SK-N-SH treated with all-trans-retinoic acid at 6 μM for 48 hours (cell line): ENCODE measurements around the gene XRCC1.

Experiments used
- TSHZ2 ChIP-seq: fragments of 250-450 bp; sonication (Bioruptor Pico); IDR thresholded peaks from 2 replicates; pipeline ENCODE4 v1.5.0; 2020; ENCODE audit warnings: mild to moderate bottlenecking, moderate library complexity
- ZFP30 ChIP-seq: fragments of 450-650 bp; formaldehyde crosslinking; IDR thresholded peaks from 2 replicates; pipeline ENCODE4 v1.5.0; 2022; ENCODE audit warnings: mild to moderate bottlenecking, moderate library complexity

- TF ChIP-seq ZFP30 = no peak
- no peak for TF ChIP-seq TSHZ2 (CRISPR knock-in tag)
Measured at GRCh38 chr19:43574424-43575155, 737 bp downstream of the XRCC1 start.
